ENCODE data around the gene CMYA5.
"Not testable (repeated sequence)": the region's sequence is repeated elsewhere in the genome, so short reads cannot be mapped to it uniquely, and the experiment has no call there.

Gene CMYA5

GRCh38 chr5:79704553-79704952 lies 14.9 kb downstream of the CMYA5 start:
- no peak for DNase-seq

GRCh38 chr5:79705632-79706031 lies 16.0 kb downstream of the CMYA5 start:
- DNase-seq, result no peak

GRCh38 chr5:79706317-79706716 lies 16.7 kb downstream of the CMYA5 start:
- DNase-seq, result not testable (repeated sequence)

- no peak for DNase-seq
These were observed 17.9 kb downstream of the CMYA5 start for GRCh38 chr5:79707535-79707934.

GRCh38 chr5:79712741-79713140 lies 23.1 kb downstream of the CMYA5 start:
- DNase-seq, result no peak

GRCh38 chr5:79713727-79714126 lies 24.1 kb downstream of the CMYA5 start:
- DNase-seq, result no peak

GRCh38 chr5:79716839-79717238 lies 27.2 kb downstream of the CMYA5 start:
- DNase-seq, result no peak

GRCh38 chr5:79720096-79720495 lies 30.5 kb downstream of the CMYA5 start:
- DNase-seq, result no peak

GRCh38 chr5:79727451-79728355 lies 38.1 kb downstream of the CMYA5 start:
- no peak for DNase-seq

- no peak for DNase-seq
These were observed 38.8 kb downstream of the CMYA5 start for GRCh38 chr5:79728396-79728795.

GRCh38 chr5:79729679-79730078 lies 40.0 kb downstream of the CMYA5 start:
- no peak for DNase-seq

GRCh38 chr5:79730564-79730963 lies 40.9 kb downstream of the CMYA5 start:
- DNase-seq, result no peak

GRCh38 chr5:79731775-79732174 lies 42.1 kb downstream of the CMYA5 start:
- DNase-seq, result no peak

GRCh38 chr5:79736528-79737514 lies 47.2 kb downstream of the CMYA5 start:
- DNase-seq, result no peak

GRCh38 chr5:79738349-79738748 lies 48.7 kb downstream of the CMYA5 start:
- DNase-seq, result no peak

GRCh38 chr5:79742549-79743136 lies 53.0 kb downstream of the CMYA5 start:
- no peak for DNase-seq

GRCh38 chr5:79743846-79744605 lies 54.4 kb downstream of the CMYA5 start:
- no peak for DNase-seq

- no peak for DNase-seq
These were observed 55.6 kb downstream of the CMYA5 start for GRCh38 chr5:79745255-79745654.

- DNase-seq, result no peak
These were observed 57.3 kb downstream of the CMYA5 start for GRCh38 chr5:79746642-79747569.

GRCh38 chr5:79750611-79751510 lies 61.2 kb downstream of the CMYA5 start:
- DNase-seq, result no peak
